NCI-H2081 treated with DMSO at 0.1 percent for 48 hours (cell line): ENCODE data around the gene ADGRB3.
"Not testable (repeated sequence)": the region's sequence is repeated elsewhere in the genome, so short reads cannot be mapped to it uniquely, and the experiment has no call there.

Experiments
- DNase-seq: peaks from one replicate; lab custom pipeline; 2025; lab: John Stamatoyannopoulos, UW

ADGRB3 gene

GRCh38 chr6:68649669-68650068 lies 14.6 kb downstream of the ADGRB3 start:
- no peak for DNase-seq

- no peak for DNase-seq
Observed at GRCh38 chr6:68650142-68650541, 15.1 kb downstream of the ADGRB3 start.

- no peak for DNase-seq
Observed at GRCh38 chr6:68651011-68651985, 16.2 kb downstream of the ADGRB3 start.

- no peak for DNase-seq
Observed at GRCh38 chr6:68652117-68652536, 17.0 kb downstream of the ADGRB3 start.

GRCh38 chr6:68653074-68653705 lies 18.1 kb downstream of the ADGRB3 start:
- no peak for DNase-seq

- no peak for DNase-seq
Observed at GRCh38 chr6:68653706-68654089, 18.6 kb downstream of the ADGRB3 start.

GRCh38 chr6:68654134-68654533 lies 19.1 kb downstream of the ADGRB3 start:
- DNase-seq: no peak

GRCh38 chr6:68655028-68655427 lies 19.9 kb downstream of the ADGRB3 start:
- DNase-seq: no peak

GRCh38 chr6:68657374-68658139 lies 22.5 kb downstream of the ADGRB3 start:
- DNase-seq: no peak

- no peak for DNase-seq
Observed at GRCh38 chr6:68658338-68658737, 23.3 kb downstream of the ADGRB3 start.

GRCh38 chr6:68673255-68673654 lies 38.2 kb downstream of the ADGRB3 start:
- no peak for DNase-seq

GRCh38 chr6:68675548-68675947 lies 40.5 kb downstream of the ADGRB3 start:
- DNase-seq: no peak

- DNase-seq: not testable (repeated sequence)
Observed at GRCh38 chr6:68676094-68676493, 41.0 kb downstream of the ADGRB3 start.

GRCh38 chr6:68677058-68677457 lies 42.0 kb downstream of the ADGRB3 start:
- DNase-seq: no peak

- DNase-seq: no peak
Observed at GRCh38 chr6:68679399-68679798, 44.3 kb downstream of the ADGRB3 start.

GRCh38 chr6:68680264-68680663 lies 45.2 kb downstream of the ADGRB3 start:
- no peak for DNase-seq

- no peak for DNase-seq
Observed at GRCh38 chr6:68689910-68690309, 54.8 kb downstream of the ADGRB3 start.

- no peak for DNase-seq
Observed at GRCh38 chr6:68691120-68691519, 56.0 kb downstream of the ADGRB3 start.

GRCh38 chr6:68693271-68693670 lies 58.2 kb downstream of the ADGRB3 start:
- no peak for DNase-seq

GRCh38 chr6:68695403-68695802 lies 60.3 kb downstream of the ADGRB3 start:
- no peak for DNase-seq

- DNase-seq: no peak
Observed at GRCh38 chr6:68695838-68696237, 60.8 kb downstream of the ADGRB3 start.

- DNase-seq: no peak
Observed at GRCh38 chr6:68697394-68697793, 62.3 kb downstream of the ADGRB3 start.

- DNase-seq: no peak
Observed at GRCh38 chr6:68701159-68701558, 66.1 kb downstream of the ADGRB3 start.
